ENCODE results near the gene NR3C1.

Gene NR3C1

GRCh38 chr5:143267186-143267585, 136.3 kb downstream of the NR3C1 start:
- in situ Hi-C loops (cut with MboI; ENCODE audit: low sequenced_read_pairs), result no loop called here

- in situ Hi-C loops (cut with MboI; ENCODE audit: low sequenced_read_pairs), result no loop called here
These were observed 137.5 kb downstream of the NR3C1 start for GRCh38 chr5:143265995-143266394.

GRCh38 chr5:143263272-143263810, 140.1 kb downstream of the NR3C1 start:
- in situ Hi-C loops (cut with MboI; ENCODE audit: low sequenced_read_pairs), result no loop called here

GRCh38 chr5:143262393-143263174, 140.9 kb downstream of the NR3C1 start:
- in situ Hi-C loops (cut with MboI; ENCODE audit: low sequenced_read_pairs), result no loop called here

GRCh38 chr5:143261748-143262392, 141.6 kb downstream of the NR3C1 start:
- in situ Hi-C loops (cut with MboI; ENCODE audit: low sequenced_read_pairs), result no loop called here

DNA sequence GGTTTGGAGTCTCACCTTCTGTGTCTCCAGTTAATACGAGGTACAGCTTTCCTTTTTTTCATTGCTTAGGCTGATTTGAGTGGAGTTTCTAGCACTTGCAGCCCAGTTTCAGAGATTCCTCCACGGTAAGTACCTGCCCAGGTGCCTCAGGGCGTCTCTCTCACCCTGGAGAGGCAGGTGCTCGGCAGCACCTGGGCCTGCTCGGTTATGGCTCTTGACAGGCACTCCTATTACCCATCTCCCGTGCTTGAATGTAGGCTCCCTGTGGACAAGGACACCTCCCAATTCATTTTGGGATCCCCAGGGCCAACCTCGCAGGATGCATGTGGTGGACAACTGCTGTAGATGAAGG, 144.3 kb downstream of the NR3C1 start:
- in situ Hi-C loops (cut with MboI; ENCODE audit: low sequenced_read_pairs), result no loop called here

- in situ Hi-C loops (cut with MboI; ENCODE audit: low sequenced_read_pairs), result no loop called here
These were observed 144.8 kb downstream of the NR3C1 start for GRCh38 chr5:143258559-143259253.

- in situ Hi-C loops (cut with MboI; ENCODE audit: low sequenced_read_pairs), result no loop called here
These were observed 148.7 kb downstream of the NR3C1 start for GRCh38 chr5:143254819-143255218.

GRCh38 chr5:143251946-143252345, 151.5 kb downstream of the NR3C1 start:
- in situ Hi-C loops (cut with MboI; ENCODE audit: low sequenced_read_pairs), result no loop called here

DNA sequence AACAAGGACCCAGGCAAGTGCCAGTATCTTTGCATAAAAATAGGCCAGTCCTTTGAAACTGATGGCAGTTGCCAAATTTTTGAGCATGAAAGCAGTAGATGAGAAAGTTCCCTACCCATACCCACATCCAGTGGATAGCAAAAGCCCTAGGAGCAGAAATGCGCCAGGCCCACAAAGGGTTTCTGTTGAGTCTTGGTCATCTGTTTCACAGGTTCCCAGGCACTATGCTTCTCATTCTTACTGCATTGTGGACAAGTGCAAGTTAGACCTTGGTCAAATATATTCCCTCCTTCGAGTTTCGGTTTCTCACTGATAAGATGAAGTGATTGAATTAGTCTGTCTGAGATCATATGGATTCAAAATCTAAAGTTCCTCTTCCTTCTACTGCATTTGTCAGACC, 152.3 kb downstream of the NR3C1 start:
- in situ Hi-C loops (cut with MboI; ENCODE audit: low sequenced_read_pairs), result no loop called here

DNA sequence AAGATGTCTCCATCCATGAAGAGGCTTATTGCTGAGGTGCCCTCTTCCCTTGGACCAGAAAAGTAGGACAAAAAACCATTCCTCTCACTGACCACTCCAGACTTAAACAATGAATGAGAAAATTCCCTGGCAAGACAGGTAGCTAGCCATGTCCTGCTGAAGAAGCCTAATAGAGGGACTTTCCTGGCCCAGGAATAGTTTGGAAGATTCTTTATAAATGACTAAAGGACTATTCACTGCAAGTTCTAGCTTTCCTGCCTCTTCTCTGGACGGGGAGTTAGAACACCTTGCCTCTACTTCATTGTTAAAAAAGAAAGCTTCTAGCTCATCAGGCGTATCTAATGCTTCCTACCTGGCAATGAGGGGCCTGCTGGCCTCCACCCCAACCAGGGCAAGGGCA, 153.6 kb downstream of the NR3C1 start:
- in situ Hi-C loops (cut with MboI; ENCODE audit: low sequenced_read_pairs), result no loop called here

- in situ Hi-C loops (cut with MboI; ENCODE audit: low sequenced_read_pairs), result no loop called here
These were observed 154.5 kb downstream of the NR3C1 start for GRCh38 chr5:143248822-143249579.

GRCh38 chr5:143248391-143248790, 155.1 kb downstream of the NR3C1 start:
- in situ Hi-C loops (cut with MboI; ENCODE audit: low sequenced_read_pairs), result no loop called here

DNA sequence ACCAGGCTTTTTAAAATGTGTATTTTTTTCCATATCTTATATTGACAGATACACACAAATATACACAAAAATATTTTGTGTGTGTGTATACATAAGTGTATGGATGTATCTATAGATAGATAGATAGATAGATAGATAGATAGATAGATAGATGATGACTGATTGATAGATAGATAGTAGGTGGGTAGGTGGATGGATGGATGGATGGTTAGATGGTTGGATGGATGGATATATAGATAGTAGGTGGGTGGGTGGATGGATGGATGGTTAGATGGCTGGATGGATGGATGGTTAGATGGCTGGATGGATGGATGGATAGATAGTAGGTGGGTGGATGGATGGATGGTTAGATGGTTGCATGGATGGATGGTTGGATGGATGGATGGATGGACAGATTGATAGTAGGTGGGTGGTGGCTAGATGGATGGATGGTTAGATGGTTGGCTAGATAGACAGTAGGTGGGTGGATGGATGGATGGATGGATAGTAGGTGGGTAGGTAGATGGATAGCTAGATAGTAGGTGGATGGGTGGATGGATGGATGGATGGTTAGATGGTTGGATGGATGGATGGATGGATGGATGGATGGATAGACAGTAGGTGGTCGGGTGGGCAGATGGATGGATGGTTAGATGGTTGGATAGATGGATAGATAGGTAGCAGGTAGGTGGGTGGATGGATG, 156.2 kb downstream of the NR3C1 start:
- in situ Hi-C loops (cut with MboI; ENCODE audit: low sequenced_read_pairs), result no loop called here

DNA sequence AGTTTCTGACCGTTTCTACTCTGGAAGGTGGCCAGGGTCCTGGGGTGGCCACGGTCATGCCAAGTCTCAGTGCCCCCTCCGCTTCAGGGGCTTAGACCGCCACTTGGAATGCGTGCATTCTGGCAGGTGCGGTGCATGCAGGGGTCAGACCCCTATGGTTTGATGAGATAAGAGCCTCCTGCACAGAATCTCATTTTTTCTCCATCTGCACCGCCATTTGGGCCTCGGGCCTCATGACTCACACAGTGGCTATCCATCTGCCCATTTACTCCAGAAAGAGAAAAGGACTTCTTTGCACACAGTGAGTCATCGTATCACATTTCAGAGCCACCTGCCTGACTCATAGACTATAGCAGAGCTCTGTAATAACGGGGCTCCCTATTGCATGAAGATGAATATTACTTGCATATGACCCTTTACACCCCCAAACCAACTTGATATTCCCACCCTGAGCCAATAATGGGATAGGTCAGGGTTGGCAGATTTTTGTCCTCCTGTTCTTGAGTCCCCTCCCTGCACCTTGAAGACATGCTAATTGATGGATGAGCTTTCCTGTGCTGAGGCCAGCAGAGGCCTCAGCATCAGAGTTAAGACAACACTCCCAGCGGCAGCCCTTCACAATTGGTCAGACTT, 157.4 kb downstream of the NR3C1 start:
- in situ Hi-C loops (cut with MboI; ENCODE audit: low sequenced_read_pairs), result no loop called here

GRCh38 chr5:143244990-143245389, 158.5 kb downstream of the NR3C1 start:
- in situ Hi-C loops (cut with MboI; ENCODE audit: low sequenced_read_pairs), result no loop called here

GRCh38 chr5:143244000-143244736, 159.3 kb downstream of the NR3C1 start:
- in situ Hi-C loops (cut with MboI; ENCODE audit: low sequenced_read_pairs), result no loop called here

- in situ Hi-C loops (cut with MboI; ENCODE audit: low sequenced_read_pairs), result no loop called here
These were observed 160.4 kb downstream of the NR3C1 start for GRCh38 chr5:143243103-143243502.

DNA sequence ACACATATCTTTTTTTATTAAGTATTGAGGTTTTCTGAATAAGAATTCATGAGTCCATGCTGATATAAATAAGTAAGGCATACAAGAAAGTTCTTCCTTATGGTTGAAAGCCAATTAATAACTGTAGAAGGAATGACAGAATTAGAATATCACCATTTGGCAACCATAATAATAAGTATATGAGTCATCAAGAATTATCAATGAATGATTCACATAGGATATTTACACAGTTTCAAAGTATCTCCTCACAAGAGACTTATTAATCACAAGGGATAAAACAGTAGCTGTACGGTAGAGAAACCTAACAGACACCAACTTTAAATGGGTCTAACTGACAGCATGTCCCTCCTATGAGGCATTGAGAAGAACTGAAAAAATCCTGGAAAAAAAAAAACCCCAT, 161.6 kb downstream of the NR3C1 start:
- in situ Hi-C loops (cut with MboI; ENCODE audit: low sequenced_read_pairs), result no loop called here

All from HL-60/S4 (cell line).